Regular cardiac myocyte (primary cell): ENCODE data around the gene MPDU1. TPM values are rescaled to one million over a fixed set of nuclear protein-coding genes. Genes with fewer than 3 reads are reported as not detected.

Experiments
- total RNA-seq: library from RNA; depleted of rRNA; stranded (reverse); fragments of >200 nt; gene quantifications from 2 replicates; pipeline ENCODE4 v1.2.3, GENCODE V29; 2014

Gene MPDU1
- 54.4 and 115 TPM in 2 replicates for total RNA-seq

DNA sequence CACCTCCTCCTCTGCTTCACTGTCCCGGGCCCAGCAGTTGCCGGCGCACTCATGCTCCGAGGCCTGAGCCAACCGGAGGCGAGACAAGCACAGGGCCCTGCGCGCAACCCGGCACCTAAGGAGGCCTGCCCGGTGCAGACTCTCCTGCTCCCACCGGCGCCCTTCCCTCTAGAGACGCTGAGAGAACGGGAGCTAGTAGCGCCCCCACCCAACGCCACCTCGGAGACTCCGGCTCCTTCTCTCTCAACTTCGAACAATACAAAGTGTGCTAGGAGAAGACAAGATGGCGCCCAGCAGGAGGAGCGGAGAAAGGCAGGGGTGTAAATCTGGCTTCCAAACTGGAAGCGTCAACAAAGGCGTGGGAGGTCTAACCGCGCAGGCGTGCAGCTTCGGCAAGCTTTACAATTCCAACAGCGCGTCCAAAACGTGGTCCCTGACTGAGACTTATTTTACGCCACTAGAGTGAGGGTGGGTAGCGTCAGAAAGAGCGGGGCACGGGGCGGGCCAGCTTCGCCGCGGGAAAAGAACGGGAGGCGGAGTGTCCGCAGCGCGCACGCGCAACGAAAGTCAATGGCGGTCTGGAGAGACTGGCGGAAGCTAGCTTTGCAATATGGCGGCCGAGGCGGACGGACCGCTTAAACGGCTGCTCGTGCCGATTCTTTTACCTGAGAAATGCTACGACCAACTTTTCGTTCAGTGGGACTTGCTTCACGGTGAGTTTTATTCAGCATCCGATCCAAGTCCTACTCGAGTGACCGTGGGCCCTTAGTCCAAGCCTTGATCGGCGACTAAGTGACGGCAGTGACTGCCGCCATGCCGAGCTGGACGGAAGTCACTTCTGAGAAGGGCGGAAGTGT is at the start of gene MPDU1:
Gene MPDU1 (plus strand): TSS at position 600 of the 857 bp plus-strand sequence. CDS start 11 bp downstream, at position 611.

DNA sequence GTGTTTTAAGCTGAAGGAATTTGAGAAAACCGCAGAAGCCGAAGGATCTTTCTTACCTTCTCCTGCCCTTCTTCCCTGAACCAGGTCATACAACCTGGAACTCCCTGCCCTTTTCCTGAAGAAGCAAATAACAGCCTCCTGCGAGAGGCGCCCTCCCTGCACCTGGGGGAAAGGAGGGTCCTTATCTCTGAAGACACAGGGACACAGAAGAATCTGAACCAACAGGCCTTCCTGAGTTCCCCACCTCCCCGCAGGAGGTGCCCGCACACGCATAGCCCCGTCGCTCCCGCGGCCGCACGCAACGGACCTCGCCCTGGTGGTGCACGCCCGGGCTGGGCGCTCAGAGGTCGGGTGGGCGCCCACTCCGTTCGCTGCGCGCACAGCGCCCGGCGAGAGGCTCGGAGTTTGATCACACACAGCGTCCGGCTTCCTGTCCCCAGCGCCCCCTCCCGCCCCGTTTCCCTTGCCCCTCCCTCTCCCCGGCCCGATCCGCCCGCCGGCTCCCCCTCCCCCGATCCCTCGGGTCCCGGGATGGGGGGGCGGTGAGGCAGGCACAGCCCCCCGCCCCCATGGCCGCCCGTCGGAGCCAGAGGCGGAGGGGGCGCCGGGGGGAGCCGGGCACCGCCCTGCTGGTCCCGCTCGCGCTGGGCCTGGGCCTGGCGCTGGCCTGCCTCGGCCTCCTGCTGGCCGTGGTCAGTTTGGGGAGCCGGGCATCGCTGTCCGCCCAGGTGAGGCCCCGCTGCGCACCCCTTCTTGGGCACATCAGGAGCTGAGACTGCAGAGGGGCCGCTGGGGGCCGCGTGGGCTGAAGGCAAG is 34.9 kb upstream of the MPDU1 start, which contains the start of gene TNFSF12:
Gene TNFSF12 (plus strand): TSS at position 474 of the 816 bp plus-strand sequence. CDS start 96 bp downstream, at position 570.

DNA sequence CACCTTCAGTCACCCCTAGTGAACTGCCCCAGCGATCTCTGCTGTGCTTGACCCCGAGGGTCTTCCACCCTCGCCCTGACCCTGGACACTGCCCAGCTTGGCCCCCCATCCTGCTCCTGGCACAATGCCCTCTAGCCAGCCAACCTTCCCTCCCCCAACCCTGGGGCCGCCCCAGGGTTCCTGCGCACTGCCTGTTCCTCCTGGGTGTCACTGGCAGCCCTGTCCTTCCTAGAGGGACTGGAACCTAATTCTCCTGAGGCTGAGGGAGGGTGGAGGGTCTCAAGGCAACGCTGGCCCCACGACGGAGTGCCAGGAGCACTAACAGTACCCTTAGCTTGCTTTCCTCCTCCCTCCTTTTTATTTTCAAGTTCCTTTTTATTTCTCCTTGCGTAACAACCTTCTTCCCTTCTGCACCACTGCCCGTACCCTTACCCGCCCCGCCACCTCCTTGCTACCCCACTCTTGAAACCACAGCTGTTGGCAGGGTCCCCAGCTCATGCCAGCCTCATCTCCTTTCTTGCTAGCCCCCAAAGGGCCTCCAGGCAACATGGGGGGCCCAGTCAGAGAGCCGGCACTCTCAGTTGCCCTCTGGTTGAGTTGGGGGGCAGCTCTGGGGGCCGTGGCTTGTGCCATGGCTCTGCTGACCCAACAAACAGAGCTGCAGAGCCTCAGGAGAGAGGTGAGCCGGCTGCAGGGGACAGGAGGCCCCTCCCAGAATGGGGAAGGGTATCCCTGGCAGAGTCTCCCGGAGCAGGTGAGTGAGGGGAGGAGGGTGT is 24.9 kb upstream of the MPDU1 start, which contains the start of gene TNFSF13:
Gene TNFSF13 (plus strand): TSS at position 207 of the 776 bp plus-strand sequence. CDS start 290 bp downstream, at position 497.

DNA sequence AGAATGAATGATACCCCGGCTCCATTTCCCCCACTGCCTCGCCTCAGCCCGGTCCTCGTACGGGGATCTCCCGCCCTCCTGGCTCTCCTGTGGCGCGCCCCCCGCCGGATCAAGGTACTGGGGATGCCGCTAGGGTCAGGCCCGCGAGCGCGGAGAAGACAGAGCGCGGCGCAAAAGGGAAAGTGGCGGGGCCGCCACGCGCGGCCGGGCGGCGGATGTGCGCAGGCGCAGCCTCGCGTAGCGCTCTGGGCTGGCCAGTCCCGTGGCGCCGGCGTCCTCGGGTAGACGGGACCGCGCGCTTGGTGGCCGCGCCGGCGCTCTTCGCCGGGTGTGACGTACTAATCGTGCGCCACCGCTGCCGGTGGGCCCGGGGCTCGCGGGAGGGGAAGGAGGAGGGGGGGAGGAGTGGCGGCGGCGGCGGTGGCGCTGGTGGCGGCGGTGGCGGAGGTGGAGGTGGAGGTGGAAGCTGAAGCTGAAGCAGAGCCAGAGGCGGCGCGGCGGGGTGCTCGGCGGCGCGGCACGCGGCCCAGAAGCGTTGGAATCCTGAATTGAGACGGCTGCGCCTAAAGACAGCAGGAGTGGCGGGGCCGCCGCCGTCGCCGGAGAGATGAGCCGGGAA is 22.0 kb upstream of the MPDU1 start, which contains the start of gene SENP3:
Gene SENP3 (plus strand): TSS at position 331 of the 619 bp plus-strand sequence. CDS start 1,158 bp downstream, outside the sequence.

DNA sequence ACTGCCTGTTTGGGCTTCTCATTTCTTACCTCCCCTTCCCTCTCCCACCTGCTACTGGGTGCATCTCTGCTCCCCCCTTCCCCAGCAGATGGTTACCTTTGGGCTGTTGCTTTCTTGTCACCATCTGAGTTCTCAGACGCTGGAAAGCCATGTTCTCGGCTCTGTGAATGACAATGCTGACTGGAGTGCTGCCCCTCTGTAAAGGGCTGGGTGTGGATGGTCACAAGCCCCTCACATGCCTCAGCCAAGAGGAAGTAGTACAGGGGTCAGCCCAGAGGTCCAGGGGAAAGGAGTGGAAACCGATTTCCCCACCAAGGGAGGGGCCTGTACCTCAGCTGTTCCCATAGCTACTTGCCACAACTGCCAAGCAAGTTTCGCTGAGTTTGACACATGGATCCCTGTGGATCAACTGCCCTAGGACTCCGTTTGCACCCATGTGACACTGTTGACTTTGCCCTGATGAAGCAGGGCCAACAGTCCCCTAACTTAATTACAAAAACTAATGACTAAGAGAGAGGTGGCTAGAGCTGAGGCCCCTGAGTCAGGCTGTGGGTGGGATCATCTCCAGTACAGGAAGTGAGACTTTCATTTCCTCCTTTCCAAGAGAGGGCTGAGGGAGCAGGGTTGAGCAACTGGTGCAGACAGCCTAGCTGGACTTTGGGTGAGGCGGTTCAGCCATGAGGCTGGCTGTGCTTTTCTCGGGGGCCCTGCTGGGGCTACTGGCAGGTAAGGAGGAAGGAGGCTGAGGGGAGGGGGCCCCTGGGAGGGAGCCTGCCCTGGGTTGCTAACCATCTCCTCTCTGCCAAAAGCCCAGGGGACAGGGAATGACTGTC is 4.4 kb upstream of the MPDU1 start, which contains the start of gene CD68:
Gene CD68 (plus strand): TSS at position 638 of the 833 bp plus-strand sequence. CDS start 40 bp downstream, at position 678.

DNA sequence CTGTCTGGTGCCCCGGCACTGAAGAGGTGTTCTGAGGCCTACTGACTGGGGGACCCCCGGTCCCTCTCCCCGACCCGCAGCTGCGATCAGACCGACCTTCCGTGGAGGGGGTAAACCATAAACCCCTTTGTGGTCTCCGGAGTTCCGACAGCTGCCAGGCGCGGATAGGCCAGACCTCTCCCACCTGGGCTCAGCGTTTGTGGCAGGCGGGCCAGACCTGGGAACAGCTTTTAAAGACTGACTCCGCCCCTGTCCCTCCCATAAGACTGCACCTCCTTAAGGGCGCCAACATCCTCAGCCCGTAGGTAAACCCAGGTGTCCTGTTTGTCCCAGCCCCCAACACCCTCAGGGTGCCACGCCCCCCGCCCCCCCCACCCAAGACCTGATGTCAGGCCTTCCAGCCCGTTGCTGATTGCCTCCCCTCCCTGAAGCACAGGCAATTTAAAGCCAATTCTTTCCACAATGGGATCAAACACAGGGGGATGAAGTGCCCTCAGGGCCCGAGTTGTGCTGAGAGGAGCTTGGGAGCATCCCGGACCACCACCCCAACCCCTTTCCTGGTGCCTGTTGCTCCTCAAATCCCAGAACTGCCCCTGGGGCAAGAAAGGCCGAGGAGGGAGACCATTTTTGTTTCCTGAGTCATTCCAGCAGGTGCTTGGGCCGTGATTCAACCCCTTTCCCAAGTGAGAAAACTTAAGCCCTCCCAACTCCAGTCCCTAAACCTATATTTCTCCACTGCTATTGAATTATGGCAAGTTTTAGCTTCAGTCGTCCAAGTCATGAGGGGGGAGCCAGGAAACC is 6.4 kb downstream of the MPDU1 start, which contains the start of gene SOX15:
Gene SOX15 (minus strand): TSS at position 204 of the 801 bp plus-strand sequence. CDS start 418 bp downstream, outside the sequence.

DNA sequence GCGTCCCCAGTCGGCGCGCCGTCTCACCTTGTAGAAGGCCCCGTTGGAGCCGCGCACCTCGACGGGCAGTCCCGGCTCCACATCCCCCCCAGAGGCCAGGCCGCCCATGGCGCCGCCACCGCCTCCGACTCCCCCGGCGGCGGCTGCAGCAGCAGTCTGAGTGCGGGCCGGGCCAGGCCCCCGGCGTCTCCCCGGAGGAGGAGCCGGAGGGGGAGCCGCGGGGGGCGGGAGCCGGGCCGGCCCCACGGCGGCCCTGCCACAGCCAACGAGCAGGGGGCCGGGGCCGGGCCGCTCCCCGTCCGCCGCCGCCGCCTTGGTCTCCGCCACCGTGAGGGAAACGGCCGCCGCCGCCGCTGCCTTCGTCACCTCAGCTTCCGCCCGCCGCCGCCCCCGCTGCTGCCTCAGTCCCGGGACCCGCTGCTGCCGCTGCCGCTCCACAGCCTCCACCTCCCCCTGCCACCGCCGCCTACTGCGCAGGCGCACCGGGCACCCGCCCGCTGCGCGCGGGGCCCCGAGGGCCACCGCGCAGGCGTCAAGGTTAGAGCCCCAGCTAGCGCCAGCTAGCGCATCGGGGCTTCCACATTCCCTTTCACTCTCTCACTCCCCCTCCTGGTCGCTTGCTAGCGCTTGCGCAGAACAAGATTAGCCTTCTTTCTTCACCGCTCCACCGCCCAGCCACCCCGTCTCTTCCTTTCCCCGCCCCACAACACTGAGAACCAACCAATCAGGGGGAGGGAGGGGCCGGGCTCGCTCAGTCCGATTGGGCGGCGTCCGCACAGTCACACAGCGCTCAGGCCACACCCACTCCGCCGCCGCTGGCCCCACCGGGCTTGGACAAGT is 31.0 kb downstream of the MPDU1 start, which contains the start of gene FXR2:
Gene FXR2 (minus strand): TSS at position 473 of the 840 bp plus-strand sequence. CDS start 365 bp downstream, at position 108.

DNA sequence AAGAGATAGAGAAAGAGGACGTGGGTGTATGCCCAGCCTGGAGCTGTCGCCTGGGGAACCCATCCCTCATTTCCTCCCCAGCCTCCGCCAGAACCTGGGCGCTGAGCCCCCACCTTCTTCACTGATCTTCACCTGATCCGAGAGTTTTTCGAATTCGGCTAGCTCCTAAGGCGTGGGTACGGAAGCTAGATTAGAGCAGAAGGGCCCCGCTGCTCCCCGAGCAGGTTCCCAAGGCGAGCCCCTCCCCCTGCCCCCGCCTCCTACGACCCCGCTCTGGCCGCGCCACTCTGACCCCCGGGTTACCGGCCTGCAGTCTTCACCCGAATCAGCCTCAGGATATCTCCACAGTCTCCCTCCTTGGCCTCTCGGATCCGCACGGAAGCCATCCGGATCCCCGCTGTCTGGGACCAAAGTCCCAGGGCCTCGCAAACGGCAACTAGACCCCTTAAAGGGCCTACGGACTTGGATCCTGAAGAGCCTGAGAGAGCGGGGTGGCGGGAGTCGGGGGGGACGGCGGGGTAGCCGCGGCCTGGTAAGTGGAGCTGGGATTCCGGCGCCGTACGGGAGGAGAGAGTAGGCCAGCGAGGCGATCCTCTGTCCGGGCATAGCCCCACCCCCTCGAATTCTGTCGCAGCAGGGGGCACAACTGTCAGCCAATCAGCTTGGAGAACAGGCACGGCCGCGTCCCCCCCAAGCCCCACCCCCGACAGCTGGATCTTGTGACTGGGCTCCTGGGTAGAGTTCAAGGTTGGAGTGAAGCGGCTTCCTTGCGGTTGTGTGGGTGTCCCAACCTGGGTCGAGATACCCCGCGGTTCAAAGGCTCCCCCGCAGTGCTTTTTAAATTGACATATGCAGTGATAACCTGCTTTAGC is 43.8 kb downstream of the MPDU1 start, which contains the start of gene SAT2:
Gene SAT2 (minus strand): TSS at position 572 of the 872 bp plus-strand sequence. CDS start 186 bp downstream, at position 386.

DNA sequence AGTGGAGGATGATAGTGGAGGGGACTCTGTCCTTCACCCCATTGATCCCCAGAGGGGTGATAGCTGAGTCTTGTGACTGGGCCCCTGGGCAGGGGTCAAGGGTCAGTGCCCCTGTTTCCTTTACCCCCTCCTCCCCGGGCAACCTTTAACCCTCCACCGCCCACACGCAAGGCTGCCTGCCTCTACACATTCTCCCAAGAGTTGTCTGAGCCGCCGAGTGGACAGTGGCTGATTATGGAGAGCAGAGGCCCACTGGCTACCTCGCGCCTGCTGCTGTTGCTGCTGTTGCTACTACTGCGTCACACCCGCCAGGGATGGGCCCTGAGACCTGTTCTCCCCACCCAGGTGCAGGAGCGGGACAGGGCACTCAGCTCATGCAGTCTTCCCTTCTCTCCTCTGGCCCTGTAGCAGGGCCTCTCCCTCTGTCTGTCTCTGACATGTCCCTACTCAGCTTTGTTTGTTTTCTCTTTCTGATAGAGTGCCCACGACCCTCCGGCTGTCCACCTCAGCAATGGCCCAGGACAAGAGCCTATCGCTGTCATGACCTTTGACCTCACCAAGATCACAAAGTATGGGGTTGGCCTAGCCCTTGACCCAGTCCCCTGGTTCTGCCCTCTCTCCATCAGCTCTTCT is 46.4 kb downstream of the MPDU1 start, which contains the start of gene SHBG:
Gene SHBG (plus strand): TSS at position 197 of the 633 bp plus-strand sequence. CDS start 38 bp downstream, at position 235.

Other genes starting within 250 kb of the MPDU1 start
- gene ACAP1, start 247.3 kb upstream of the MPDU1 start, total RNA-seq = 0.56 and 0.58 TPM in 2 replicates
- gene KCTD11, start 231.7 kb upstream of the MPDU1 start, total RNA-seq = 10.4 and 13.5 TPM in 2 replicates
- not detected in 2 replicates for gene TMEM95, start 228.7 kb upstream of the MPDU1 start, total RNA-seq
- under 0.01 and 0.28 TPM in 2 replicates for gene TNK1, start 202.8 kb upstream of the MPDU1 start, total RNA-seq
- 14.4 and 15.5 TPM in 2 replicates for gene PLSCR3, start 189.3 kb upstream of the MPDU1 start, total RNA-seq
- 88.0 and 144 TPM in 2 replicates for gene TMEM256, start 179.8 kb upstream of the MPDU1 start, total RNA-seq
- gene NLGN2, start 176.0 kb upstream of the MPDU1 start, total RNA-seq = 2.3 and 4.2 TPM in 2 replicates
- not detected in 2 replicates for gene SPEM1, start 163.5 kb upstream of the MPDU1 start, total RNA-seq
- gene SPEM2, start 158.2 kb upstream of the MPDU1 start, total RNA-seq = not detected in 2 replicates
- gene SPEM3, start 155.0 kb upstream of the MPDU1 start, total RNA-seq = not detected in 2 replicates
- gene TMEM102, start 148.4 kb upstream of the MPDU1 start, total RNA-seq = 1.5 and 2.3 TPM in 2 replicates
- gene FGF11, start 144.3 kb upstream of the MPDU1 start, total RNA-seq = 2.5 and 14.7 TPM in 2 replicates
- gene CHRNB1, start 138.8 kb upstream of the MPDU1 start, total RNA-seq = 2.3 and 3.9 TPM in 2 replicates
- 14.8 and 21.4 TPM in 2 replicates for gene ZBTB4, start 104.2 kb upstream of the MPDU1 start, total RNA-seq
- not detected in 2 replicates for gene SLC35G6, start 102.4 kb upstream of the MPDU1 start, total RNA-seq
- 49.6 and 88.0 TPM in 2 replicates for gene POLR2A, start 99.5 kb upstream of the MPDU1 start, total RNA-seq
- 3.6 and 14.1 TPM in 2 replicates for gene TNFSF12, start 34.8 kb upstream of the MPDU1 start, total RNA-seq
- gene TNFSF13, start 25.1 kb upstream of the MPDU1 start, total RNA-seq = 0.38 and 1.1 TPM in 2 replicates
- 71.0 and 99.3 TPM in 2 replicates for gene SENP3, start 21.9 kb upstream of the MPDU1 start, total RNA-seq
- 7.5 and 15.2 TPM in 2 replicates for gene CD68, start 4.2 kb upstream of the MPDU1 start, total RNA-seq
- gene SOX15, start 6.2 kb downstream of the MPDU1 start, total RNA-seq = 0.28 and 0.38 TPM in 2 replicates
- gene FXR2, start 31.0 kb downstream of the MPDU1 start, total RNA-seq = 50.2 and 58.1 TPM in 2 replicates
- gene SAT2, start 44.0 kb downstream of the MPDU1 start, total RNA-seq = 25.5 and 30.2 TPM in 2 replicates
- gene SHBG, start 46.3 kb downstream of the MPDU1 start, total RNA-seq = 0.19 and 0.28 TPM in 2 replicates
- gene ATP1B2, start 67.1 kb downstream of the MPDU1 start, total RNA-seq = not detected in 2 replicates
- gene TP53, start 103.6 kb downstream of the MPDU1 start, total RNA-seq = 16.3 and 28.4 TPM in 2 replicates
- gene WRAP53, start 104.6 kb downstream of the MPDU1 start, total RNA-seq = 3.1 and 7.9 TPM in 2 replicates
- under 0.01 and 0.19 TPM in 2 replicates for gene EFNB3, start 121.3 kb downstream of the MPDU1 start, total RNA-seq
- 0.19 and 0.56 TPM in 2 replicates for gene DNAH2, start 133.9 kb downstream of the MPDU1 start, total RNA-seq